PC-3 (cell line): ENCODE data around the gene TEF. TPM values are rescaled to one million over a fixed set of nuclear protein-coding genes. Genes with fewer than 3 reads are reported as not detected.
"Not testable (repeated sequence)": the region's sequence is repeated elsewhere in the genome, so short reads cannot be mapped to it uniquely, and the experiment has no call there.

Experiments used
- ATAC-seq: fragments of 200-7000 bp; cut with Tn5 transposase; 2 replicates; pipeline ENCODE4 v1.9.1; 2020; ENCODE audit warnings: mild to moderate bottlenecking, moderate library complexity
- BruUV-seq: library from RNA; stranded (reverse); fragments of 400-500 nt; replicated peaks from 2 replicates; lab custom pipeline; 2021; lab: Mats Ljungman, UMichigan
- CTCF ChIA-PET: fragments of 300-600 bp; sonication (Branson Sonifier 250); formaldehyde crosslinking; loops from one replicate; lab custom pipeline; 2022; ENCODE audit warnings: antibody characterized with exemption; lab: Charles Lee
- POLR2A ChIA-PET: fragments of 300-600 bp; sonication (Branson Sonifier 250); formaldehyde crosslinking; loops from one replicate; lab custom pipeline; 2022; ENCODE audit warnings: antibody characterized with exemption; ENCODE audit not compliant: unreplicated experiment; lab: Charles Lee
- DNase-seq: peaks from one replicate; pipeline ENCODE4 v3.0.0-alpha.2; 2015
- H2AFZ ChIP-seq: fragments of 300-600 bp; sonication (generic); 2 replicates; pipeline ENCODE4 v1.6.0; 2016; ENCODE audit warnings: antibody characterized with exemption, low read length
- H3F3A ChIP-seq: fragments of 300-600 bp; sonication (generic); one replicate; pipeline ENCODE4 v1.6.0; 2017; ENCODE audit warnings: antibody characterized with exemption, low read length, control low read depth, mild to moderate bottlenecking; ENCODE audit not compliant: unreplicated experiment
- H3K27ac ChIP-seq: fragments of 300-600 bp; sonication (generic); 2 replicates; pipeline ENCODE4 v1.5.1; 2016; ENCODE audit warnings: mild to moderate bottlenecking, low read length
- H3K27me3 ChIP-seq: fragments of 300-600 bp; sonication (generic); 2 replicates; pipeline ENCODE4 v1.6.1; 2016; ENCODE audit warnings: low read length, mixed read lengths
- H3K36me3 ChIP-seq: fragments of 300-600 bp; sonication (generic); 2 replicates; pipeline ENCODE4 v1.6.1; 2016; ENCODE audit warnings: low read depth, mixed run types, low read length, mixed read lengths
- H3K4me1 ChIP-seq: fragments of 300-600 bp; sonication (generic); 2 replicates; pipeline ENCODE4 v1.5.1; 2016; ENCODE audit warnings: low read length; ENCODE audit not compliant: insufficient read depth
- H3K4me2 ChIP-seq: fragments of 300-600 bp; sonication (generic); 2 replicates; pipeline ENCODE4 v1.6.0; 2016; ENCODE audit warnings: low read length
- H3K4me3 ChIP-seq: fragments of 300-600 bp; sonication (generic); 2 replicates; pipeline ENCODE4 v1.5.1; 2016; ENCODE audit warnings: mild to moderate bottlenecking, low read length, mixed read lengths
- H3K79me2 ChIP-seq: fragments of 300-600 bp; sonication (generic); 2 replicates; pipeline ENCODE4 v1.6.1; 2017; ENCODE audit warnings: low read length, mixed read lengths
- H3K9ac ChIP-seq: fragments of 300-600 bp; sonication (generic); 2 replicates; pipeline ENCODE4 v1.6.0; 2016; ENCODE audit warnings: mild to moderate bottlenecking, low read length
- H3K9me2 ChIP-seq: fragments of 300-600 bp; sonication (generic); replicated peaks from 2 replicates; pipeline ENCODE4 v1.6.1; 2016; ENCODE audit warnings: mixed run types, low read length, mixed read lengths
- H3K9me3 ChIP-seq: fragments of 300-600 bp; sonication (generic); 2 replicates; pipeline ENCODE4 v1.6.1; 2016; ENCODE audit warnings: low read length, mixed read lengths
- H4K20me1 ChIP-seq: fragments of 300-600 bp; sonication (generic); 2 replicates; pipeline ENCODE4 v1.6.1; 2016; ENCODE audit warnings: low read length, mixed read lengths
- CTCF ChIP-seq: fragments of 300-600 bp; sonication (generic); conservative IDR thresholded peaks from 2 replicates; pipeline ENCODE4 v1.5.1; 2017; ENCODE audit warnings: antibody characterized with exemption, low read depth, mild to moderate bottlenecking, low read length
- EZH2 ChIP-seq: fragments of 300-600 bp; sonication (generic); IDR thresholded peaks from one replicate; pipeline ENCODE4 v1.6.1; 2017; ENCODE audit warnings: antibody characterized with exemption, mild to moderate bottlenecking, low read length; ENCODE audit not compliant: unreplicated experiment
- EZH2phosphoT487 ChIP-seq: fragments of 300-600 bp; sonication (generic); IDR thresholded peaks from 2 replicates; pipeline ENCODE4 v1.6.1; 2018; ENCODE audit warnings: mild to moderate bottlenecking, antibody characterized with exemption, low read length, borderline replicate concordance
- intact Hi-C: fragments of 100-400 bp; cut with micrococcal nuclease; formaldehyde crosslinking; loops from 2 replicates; pipeline ENCODE4 v1.9.0; 2023
- total RNA-seq: library from RNA; depleted of rRNA; stranded (reverse); fragments of >200 nt; gene quantifications from 2 replicates; pipeline ENCODE4 v1.2.3, GENCODE V29; 2014

The TEF gene
- total RNA-seq, 1 experiment from 2014 or later: 4.0 TPM

- Histone ChIP-seq H3F3A (no peaks in the 10 kb centered on the region), H3K4me1 (peaks cover 15% of the 10 kb centered on the region), H3K4me3 (no peak overlapping the region), H3K79me2 (no peaks in the 10 kb centered on the region), H4K20me1 (no peaks in the 10 kb centered on the region), H3K9ac (peak overlapping the region; percentile 43), H3K4me2 (peak overlapping the region; percentile 79), H2AFZ (peak overlapping the region; percentile 62; the same call in 1 of the 2 replicates), H3K9me3 (no peaks in the 10 kb centered on the region), H3K27ac (peak overlapping the region; percentile 72), H3K27me3 (no peaks in the 10 kb centered on the region), H3K9me2 (no peaks in the 10 kb centered on the region), H3K36me3 (no peaks in the 10 kb centered on the region)
- intact Hi-C loops: no loop called here
- ChIA-PET CTCF (interaction anchor here (0.5 kb wide), 1 partner anchor 116 kb away, joined by 3 read pairs; no protein-coding TSS in a partner anchor), POLR2A (interaction anchor here (0.7 kb wide), 1 partner anchor 46 kb away, joined by 14 read pairs; no protein-coding TSS in a partner anchor)
- ATAC-seq: peak; percentile 56
- TSS peak; percentile 94 for BruUV-seq
- peak; percentile 82 for DNase-seq
- TF ChIP-seq CTCF (no peak), EZH2 (no peak), EZH2phosphoT487 (no peak)
Observed at GRCh38 chr22:41401781-41402648, 20.3 kb downstream of the TEF start.

- H3K9me3 ChIP-seq, H4K20me1 ChIP-seq, ATAC-seq, DNase-seq, H3F3A ChIP-seq, H3K9ac ChIP-seq, H3K27me3 ChIP-seq, H3K36me3 ChIP-seq, H3K27ac ChIP-seq, H3K4me2 ChIP-seq, H3K4me3 ChIP-seq, H2AFZ ChIP-seq, H3K79me2 ChIP-seq, H3K9me2 ChIP-seq, BruUV-seq, intact Hi-C loops: not testable (repeated sequence)
- peaks cover 15% of the 10 kb centered on the region for H3K4me1 ChIP-seq
- ChIA-PET CTCF (interaction anchor here (0.5 to 0.7 kb wide), 2 partner anchors 117 to 154 kb away, joined by 3 to 4 read pairs; partner anchors contain the start of gene RANGAP1), POLR2A (interaction anchor here (0.7 kb wide), 1 partner anchor 46 kb away, joined by 14 read pairs; no protein-coding TSS in a partner anchor)
Observed at GRCh38 chr22:41402851-41403250, 21.1 kb downstream of the TEF start.

- Histone ChIP-seq H3K36me3 (no peaks in the 10 kb centered on the region), H3K9ac (no peak overlapping the region), H3K27me3 (no peaks in the 10 kb centered on the region), H3K9me2 (no peaks in the 10 kb centered on the region), H2AFZ (0 out of 2 replicates have a peak overlapping the region, but pooled peaks have one; percentile 34), H4K20me1 (no peaks in the 10 kb centered on the region), H3K4me2 (peak overlapping the region; percentile 48; the same call in 1 of the 2 replicates), H3K4me1 (peaks cover 15% of the 10 kb centered on the region), H3K79me2 (no peaks in the 10 kb centered on the region), H3K9me3 (no peaks in the 10 kb centered on the region), H3K4me3 (no peak overlapping the region), H3F3A (no peaks in the 10 kb centered on the region), H3K27ac (no peak overlapping the region)
- DNase-seq (peak; percentile 88), ATAC-seq (peak; percentile 94)
- TF ChIP-seq CTCF (peak; percentile 86), EZH2phosphoT487 (no peak), EZH2 (no peak)
- BruUV-seq: no TSS peak
- CTCF ChIA-PET: interaction anchor here (0.5 to 1.4 kb wide), 9 partner anchors 12 to 153 kb away, joined by 3 to 12 read pairs (median 4); partner anchors contain the start of genes ACO2, PHF5A, RANGAP1 and TEF
- intact Hi-C loops: loop anchor here (1.0 kb wide), 1 partner anchor 114 kb away; no protein-coding TSS in a partner anchor
- POLR2A ChIA-PET: interaction anchor here (0.6 kb wide), 1 partner anchor 22 kb away, joined by 16 read pairs; the partner anchor contains the start of gene TEF
Observed at GRCh38 chr22:41403532-41404318, 22.0 kb downstream of the TEF start.
